GM18867 (cell line): Measurements from ENCODE around the gene PHACTR2.
A peak's percentile ranks its signal among the peaks of the same experiment; 100 is the strongest.
"Not testable (repeated sequence)": the region's sequence is repeated elsewhere in the genome, so short reads cannot be mapped to it uniquely, and the experiment has no call there.

Experiments
- ATAC-seq: cut with Tn5 transposase; IDR thresholded peaks from one replicate; pipeline ENCODE4 v1.9.1; 2021; ENCODE audit warnings: mild to moderate bottlenecking, moderate library complexity; ENCODE audit not compliant: unreplicated experiment

Gene PHACTR2

DNA sequence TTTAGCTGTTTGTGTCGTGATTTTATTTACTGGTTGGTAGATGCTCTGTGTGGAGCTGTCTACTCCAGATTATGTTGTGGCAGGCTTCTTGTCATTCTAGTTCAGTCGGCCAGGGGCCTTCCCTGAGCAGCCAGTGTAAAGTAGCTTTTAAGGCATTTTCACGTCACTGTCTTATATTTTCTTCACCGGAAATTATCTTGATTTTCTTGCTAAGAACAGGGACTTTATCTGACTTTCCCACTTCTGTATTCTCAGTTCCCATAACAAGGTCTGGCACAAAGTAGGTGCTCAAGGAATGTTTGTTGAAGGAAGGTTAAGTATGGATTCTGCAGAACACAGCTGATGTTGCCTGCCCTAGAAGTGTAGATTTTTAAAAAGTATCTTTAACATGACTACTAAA is 166.2 kb downstream of the PHACTR2 start:
- no peak for ATAC-seq

DNA sequence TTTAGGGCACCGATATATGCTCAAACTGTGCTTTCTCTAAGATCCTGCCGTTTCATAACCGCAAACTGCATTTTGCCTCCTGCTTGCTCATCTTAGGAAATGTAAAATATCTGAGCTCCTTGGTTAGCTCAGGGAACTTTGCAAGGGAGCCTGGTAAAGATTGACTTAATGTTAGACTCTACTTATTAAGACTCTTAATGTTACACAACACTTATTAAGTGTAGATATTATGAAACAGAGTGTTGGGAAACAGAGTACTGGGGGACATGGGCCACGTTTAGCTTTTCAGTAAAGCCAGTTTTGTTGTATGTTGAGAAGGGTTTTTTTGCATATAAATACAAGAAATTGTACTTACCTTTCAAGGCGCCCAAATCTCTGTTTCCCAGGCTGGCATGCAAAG is 167.3 kb downstream of the PHACTR2 start:
- ATAC-seq = no peak

DNA sequence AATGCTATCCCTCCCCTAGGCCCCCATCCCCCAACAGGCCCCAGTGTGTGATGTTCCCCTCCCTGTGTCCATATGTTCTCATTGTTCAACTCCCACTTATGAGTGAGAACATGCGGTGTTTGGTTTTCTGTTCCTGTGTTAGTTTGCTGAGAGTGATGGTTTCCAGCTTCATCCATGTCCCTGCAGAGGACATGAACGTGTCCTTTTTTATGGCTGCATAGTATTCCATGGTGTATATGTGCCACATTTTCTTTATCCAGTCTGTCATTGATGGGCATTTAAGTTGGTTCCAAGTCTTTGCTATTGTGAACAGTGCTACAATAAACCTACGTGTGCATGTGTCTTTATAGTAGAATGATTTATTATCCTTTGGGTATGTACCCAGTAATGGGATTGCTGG is 173.9 kb downstream of the PHACTR2 start:
- ATAC-seq = not testable (repeated sequence)

DNA sequence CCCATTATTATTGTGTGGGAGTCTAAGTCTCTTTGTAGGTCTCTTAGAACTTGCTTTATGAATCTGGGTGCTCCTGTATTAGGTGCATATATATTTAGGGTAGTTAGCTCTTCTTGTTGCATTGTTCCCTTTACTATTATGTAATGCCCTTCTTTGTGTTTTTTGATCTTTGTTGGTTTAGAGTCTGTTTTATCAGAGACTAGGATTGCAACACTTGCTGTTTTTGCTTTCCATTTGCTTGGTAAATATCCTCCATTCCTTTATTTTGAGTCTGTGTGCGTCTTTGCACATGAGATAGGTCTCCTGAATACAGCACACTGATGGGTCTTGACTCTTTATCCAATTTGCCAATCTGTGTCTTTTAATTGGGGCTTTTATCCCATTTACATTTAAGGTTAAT is 177.3 kb downstream of the PHACTR2 start:
- not testable (repeated sequence) for ATAC-seq

GRCh38 chr6:143856762-143857161 is 179.0 kb downstream of the PHACTR2 start:
- ATAC-seq = not testable (repeated sequence)

DNA sequence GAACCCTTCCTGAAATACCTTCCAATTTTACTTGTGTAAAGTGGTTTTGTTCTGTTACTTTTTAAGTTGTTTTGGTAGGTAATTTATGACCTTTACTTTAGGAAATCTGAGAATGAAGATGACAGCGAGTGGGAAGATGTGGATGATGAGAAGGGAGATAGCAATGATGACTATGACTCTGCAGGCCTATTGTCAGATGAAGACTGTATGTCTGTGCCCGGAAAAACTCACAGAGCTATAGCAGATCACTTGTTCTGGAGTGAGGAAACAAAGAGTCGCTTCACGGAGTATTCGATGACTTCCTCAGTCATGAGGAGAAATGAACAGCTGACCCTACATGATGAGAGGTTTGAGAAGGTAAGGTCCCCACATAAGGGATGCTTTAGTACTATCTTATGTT is 179.9 kb downstream of the PHACTR2 start:
- ATAC-seq = no peak

GRCh38 chr6:143859891-143860660 is 182.3 kb downstream of the PHACTR2 start:
- ATAC-seq = no peak

- no peak for ATAC-seq
These were observed 186.0 kb downstream of the PHACTR2 start for GRCh38 chr6:143863771-143864170.

GRCh38 chr6:143864234-143864633 is 186.5 kb downstream of the PHACTR2 start, which contains the start of gene ZC2HC1B:
ZC2HC1B (plus strand) TSS chr6:143864474; CDS start chr6:143864540, 66 bp downstream.
- no peak for ATAC-seq

DNA sequence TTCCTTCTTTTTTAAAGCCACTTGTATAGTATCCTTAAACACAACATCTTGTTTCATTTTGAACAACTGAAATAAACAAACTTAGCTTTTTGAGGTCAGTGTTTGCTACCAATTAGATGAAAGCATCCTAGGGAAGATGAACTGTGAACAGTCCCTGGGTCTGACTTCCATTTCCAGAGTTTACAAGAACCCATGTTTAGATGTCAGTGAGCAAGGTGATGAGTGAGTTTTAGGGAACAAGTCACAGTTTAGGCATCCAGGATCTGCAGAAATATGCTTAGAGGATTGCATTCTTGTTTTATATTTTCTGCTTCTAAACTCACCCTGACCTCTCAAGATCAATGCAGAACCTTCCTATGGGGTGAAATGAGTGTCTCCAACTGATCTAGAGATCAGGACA is 189.5 kb downstream of the PHACTR2 start:
- ATAC-seq = no peak

GRCh38 chr6:143868808-143869207 is 191.0 kb downstream of the PHACTR2 start:
- ATAC-seq = not testable (repeated sequence)

DNA sequence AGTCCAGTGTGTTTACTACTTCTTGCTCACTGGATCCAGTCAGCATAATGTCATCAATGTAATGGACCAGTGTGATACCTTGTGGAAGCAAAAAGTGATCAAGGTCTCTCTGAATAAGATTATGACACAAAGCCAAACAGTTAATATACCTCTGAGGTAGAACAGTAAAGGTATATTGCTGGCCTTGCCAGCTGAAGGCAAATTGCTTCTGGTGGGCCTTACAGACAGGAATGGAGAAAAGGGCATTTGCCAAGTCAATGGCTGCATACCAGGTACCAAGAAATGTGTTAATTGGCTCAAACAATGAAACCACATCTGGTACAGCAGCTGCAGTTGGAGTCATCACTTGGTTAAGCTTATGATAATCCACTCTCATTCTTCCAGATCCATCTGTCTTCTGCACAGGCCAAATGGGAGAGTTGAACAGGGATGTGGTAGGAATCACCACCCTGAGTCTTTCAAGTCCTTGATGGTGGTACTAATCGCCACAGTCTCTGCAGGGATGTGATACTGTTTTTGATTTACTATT is 193.5 kb downstream of the PHACTR2 start:
- not testable (repeated sequence) for ATAC-seq

DNA sequence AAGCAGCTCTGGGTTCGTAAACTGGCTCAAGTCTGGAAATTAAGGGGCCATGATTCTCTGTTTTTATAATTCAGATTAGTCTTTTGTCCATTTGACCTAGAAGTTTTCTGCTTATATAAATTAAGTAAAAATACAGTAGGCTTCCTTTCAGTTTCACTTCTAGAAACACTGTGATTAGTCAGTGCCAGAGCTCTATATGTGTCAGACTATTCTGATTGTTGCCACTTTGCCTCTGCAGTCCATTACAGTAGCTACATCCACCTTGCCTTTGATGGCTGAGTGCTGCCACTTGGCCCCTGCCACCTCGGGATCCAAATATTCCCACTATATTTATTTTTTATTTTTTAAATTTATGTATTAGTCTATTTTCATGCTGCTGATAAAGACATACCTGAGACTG is 194.4 kb downstream of the PHACTR2 start:
- peak; percentile 100 for ATAC-seq

DNA sequence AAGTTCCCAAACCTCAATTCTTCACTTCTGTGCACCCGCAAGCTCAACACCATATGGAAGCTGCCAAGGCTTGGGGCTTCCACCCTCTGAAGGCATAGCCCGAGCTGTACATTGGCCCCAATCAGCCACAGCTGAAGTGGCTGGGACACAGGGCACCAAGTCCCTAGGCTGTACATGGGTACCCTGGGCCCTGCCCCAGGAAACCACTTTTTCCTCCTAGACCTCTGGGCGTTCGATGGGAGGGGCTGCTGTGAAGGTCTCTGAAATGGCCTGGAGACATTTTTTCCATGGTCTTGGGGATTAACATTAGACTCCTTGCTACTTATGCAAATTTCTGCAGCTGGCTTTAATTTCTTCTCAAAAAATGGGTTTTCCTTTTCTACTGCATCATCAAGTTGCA is 195.8 kb downstream of the PHACTR2 start:
- ATAC-seq = not testable (repeated sequence)

- ATAC-seq = not testable (repeated sequence)
These were observed 196.7 kb downstream of the PHACTR2 start for GRCh38 chr6:143874503-143874902.

DNA sequence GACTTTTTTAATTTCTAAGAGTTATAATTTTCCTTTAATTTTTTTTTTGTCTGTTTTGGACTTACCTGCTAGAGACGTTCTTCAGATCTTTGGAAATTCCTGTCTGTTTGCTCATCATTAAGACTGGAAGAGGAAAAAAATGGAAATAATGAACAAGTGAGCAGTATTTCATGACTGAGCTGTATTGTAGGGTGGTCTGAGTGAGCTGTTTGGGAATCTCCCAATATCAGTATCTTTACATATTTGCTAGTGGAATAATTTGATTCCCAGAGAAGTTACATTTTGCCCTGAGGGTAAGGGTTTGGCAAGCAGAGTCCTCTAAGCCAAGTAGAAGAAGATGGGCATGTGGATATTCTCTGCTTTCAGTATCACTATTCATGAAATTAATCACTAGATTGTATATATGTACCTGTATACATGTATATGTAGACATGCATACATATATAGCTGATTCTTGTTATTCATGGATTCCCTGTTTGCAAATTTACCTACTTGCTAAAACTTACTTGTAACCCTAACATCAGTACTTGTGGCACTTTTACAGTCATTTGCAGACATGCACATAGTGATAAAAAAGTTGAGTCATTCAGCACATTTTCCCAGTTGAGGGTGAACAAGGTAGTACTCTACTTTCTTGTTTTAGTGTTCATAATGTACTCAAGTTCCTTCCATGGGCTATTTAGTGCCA is 200.0 kb downstream of the PHACTR2 start:
- no peak for ATAC-seq

- no peak for ATAC-seq
These were observed 200.6 kb downstream of the PHACTR2 start for GRCh38 chr6:143878272-143878760.

GRCh38 chr6:143880412-143880811 is 202.6 kb downstream of the PHACTR2 start:
- no peak for ATAC-seq
